GM19025 (cell line): ENCODE data around the gene CFAP97.
"Not testable (repeated sequence)": the region's sequence is repeated elsewhere in the genome, so short reads cannot be mapped to it uniquely, and the experiment has no call there.

Experiments
- ATAC-seq: cut with Tn5 transposase; IDR thresholded peaks from one replicate; pipeline ENCODE4 v1.9.1; 2021; ENCODE audit warnings: mild to moderate bottlenecking, low read depth, moderate library complexity; ENCODE audit not compliant: unreplicated experiment

Gene CFAP97

DNA sequence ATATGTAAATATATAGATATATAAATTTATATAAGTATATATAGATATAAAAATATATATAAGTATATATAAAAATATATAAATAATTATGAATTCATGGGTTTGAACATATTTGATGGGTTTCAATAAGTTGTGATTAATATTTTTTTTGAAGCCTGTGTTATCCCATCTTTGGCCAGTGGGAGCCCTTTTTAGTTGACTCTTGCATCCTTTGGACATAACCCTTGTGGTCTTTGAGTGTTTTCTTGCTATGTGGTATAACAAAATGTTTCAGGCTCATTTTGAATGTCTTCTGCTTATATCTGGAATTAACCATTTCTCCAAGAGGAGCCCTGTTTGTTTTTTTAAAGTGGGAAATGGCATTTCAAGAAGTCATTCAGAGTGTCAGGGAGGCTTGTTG lies 20.8 kb upstream of the CFAP97 start:
- ATAC-seq, result no peak

DNA sequence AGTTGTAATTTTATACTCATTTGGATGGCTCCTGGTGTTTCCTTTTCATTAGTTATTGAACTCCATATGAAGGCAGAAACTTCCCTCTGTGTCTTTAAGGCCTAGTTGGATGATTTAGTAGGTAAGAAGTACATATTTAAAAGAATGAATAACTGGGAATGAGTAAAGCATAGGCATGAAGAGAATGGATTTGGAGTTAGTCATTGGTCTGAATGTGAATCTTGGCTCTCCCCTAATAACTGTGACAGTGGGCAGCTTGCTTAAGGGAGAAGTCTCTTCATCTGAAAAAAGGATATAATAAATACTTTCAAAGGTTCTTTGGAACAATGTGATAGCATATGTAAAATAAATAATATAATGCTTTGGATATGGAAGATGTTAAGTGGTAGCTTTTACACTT lies 18.8 kb upstream of the CFAP97 start:
- no peak for ATAC-seq

DNA sequence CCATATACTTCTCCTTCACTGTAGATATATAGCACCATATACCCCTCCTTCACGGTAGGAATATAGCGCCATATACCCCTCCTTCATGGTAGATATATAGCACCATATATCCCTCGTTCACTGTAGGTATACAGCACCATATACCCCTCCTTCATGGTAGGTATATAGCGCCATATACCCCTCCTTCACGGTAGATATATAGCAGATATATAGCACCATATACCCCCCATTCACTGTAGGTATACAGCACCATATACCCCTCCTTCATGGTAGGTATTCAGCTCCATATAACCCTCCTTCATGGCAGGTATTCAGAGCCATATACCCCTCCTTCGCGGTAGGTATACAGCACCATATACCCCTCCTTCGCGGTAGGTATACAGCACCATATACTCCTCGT lies 18.1 kb upstream of the CFAP97 start:
- ATAC-seq, result no peak

DNA sequence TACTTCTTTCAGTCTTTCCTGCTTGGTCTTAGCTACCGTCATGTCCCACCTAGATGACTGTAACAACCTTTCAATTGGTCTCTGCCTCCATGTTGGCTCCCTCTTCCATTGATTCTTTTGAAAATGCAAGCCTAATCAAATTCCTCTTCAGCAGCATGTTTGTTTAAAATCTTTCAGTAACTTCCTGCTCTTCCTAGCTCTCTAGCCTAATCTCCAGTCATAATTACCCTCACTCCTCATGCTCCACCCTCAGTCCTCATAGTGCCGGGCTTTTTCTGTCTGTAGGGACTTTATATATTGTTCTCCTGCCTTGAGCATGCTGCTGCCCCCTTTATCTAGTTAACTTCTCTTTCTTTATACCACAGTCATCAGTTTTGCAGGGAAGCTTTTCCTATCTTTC lies 17.7 kb upstream of the CFAP97 start:
- no peak for ATAC-seq

DNA sequence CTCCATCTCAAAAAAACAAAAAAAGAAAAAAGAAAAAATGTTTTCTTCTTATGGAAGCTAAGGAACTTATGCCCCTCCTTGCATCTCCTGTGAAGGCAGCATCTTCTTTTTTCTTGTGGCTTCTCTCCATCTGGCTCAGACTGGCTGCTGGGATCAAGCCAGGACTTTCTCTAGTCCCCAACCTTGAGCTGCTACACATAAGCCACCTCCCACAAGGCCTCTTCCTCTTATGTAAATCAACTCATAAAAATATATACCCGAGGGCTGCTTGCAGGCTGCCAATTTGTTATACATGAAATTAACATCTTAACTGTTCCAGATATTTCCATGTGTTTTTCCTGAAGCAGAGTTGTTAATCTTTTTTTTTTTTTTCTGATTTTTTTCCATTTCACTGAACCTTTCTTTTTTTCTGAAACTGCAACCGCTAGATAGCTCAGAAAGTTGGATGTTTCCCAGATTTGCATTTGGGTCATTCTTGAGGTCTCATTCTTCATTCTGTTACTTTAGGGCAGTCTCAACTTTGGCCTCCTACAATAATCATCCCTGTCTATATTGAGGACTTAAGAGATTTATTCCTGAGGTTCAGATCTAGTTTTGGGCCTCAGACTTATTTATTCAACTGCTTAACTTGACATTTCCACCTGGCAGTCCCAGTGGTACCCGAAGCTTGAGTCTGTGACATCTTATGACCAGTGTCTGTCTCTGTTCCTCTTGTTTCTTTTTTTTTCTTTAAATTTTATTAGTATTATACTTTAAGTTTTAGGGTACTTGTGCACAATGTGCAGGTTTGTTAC lies 15.9 kb upstream of the CFAP97 start:
- peak; percentile 78 for ATAC-seq

DNA sequence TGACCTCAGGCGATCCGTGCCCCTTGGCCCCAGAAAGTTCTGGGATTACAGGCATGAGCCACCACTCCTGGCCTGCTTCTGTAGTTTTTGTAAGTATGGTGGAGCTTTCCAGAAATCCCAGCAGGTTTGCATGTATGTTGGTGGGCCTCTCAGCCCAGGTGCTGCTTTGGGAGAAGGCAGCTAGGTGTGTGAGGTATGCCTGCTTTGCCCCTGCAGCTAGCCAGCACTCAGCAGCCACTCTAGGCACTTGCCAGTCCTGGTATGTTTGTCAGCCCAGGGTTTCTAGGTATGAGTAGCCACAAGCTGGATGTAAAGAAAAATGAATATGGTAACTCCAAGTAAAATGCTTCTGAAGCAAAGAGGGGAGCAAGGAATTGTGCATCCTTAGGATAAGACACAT lies 14.5 kb upstream of the CFAP97 start:
- no peak for ATAC-seq

DNA sequence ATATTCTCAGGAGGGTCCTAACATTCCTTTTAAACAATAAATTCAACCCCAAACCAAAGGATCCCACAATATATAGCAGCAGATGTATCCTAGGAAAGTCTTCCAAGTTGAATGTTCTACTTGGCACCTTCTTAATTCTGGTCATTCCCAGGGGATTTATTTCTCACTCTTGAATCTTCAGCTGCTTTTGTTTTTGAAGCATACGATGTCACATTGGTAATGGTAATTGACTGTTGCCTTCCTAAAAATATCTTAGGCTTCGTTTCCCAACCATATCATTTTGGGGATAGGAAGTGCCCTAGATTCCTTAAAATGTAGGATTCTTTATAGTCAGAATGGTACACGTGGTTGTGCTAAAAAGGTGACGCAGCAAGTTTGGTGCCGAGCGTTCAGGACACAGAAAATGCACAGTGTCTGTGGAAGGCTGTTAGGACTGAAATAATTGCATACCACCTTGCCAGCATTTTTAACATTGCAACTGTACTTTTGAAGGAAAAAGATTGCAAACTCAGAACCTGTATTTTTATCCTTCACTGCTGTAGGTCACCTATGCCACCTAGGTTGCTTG lies 13.7 kb upstream of the CFAP97 start:
- ATAC-seq, result no peak

DNA sequence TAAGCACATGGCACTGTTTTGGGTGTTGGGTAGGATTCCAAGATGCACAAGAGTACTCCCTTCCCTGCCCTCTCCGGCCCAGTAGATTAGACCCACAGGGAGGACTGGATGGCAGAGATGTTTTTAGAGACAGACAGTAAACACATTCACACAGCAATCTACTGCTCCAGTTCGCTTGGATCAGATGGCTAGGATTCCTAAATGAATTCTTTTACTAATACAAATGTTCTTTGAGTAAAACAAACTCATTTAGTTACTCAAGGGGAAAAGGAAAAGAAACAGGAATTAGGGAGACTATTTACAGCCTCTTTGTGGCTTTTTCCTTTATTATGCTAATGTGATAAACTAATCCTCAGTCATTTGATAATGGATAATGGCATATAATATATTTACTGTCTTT lies 11.5 kb upstream of the CFAP97 start:
- ATAC-seq, result no peak

DNA sequence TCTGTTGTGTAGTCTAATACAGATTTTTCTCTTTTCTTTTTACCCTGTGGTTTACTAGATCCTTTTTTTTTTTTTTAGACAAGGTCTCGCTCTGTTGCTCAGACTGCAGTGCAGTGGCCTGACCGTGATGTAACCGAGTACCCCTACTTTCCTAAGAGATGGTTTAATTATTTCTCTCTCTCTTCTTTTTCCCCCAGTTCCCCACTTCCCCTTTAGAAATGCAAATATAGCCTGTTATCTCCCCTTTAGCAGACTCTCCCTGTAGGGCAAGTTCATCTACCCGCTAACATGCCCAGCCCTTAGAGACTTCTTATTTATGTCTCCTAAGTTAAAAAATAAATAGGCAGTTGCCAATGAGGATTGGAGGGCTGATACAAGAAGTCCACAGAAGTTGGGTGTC lies 10.1 kb upstream of the CFAP97 start:
- peak; percentile 28 for ATAC-seq

DNA sequence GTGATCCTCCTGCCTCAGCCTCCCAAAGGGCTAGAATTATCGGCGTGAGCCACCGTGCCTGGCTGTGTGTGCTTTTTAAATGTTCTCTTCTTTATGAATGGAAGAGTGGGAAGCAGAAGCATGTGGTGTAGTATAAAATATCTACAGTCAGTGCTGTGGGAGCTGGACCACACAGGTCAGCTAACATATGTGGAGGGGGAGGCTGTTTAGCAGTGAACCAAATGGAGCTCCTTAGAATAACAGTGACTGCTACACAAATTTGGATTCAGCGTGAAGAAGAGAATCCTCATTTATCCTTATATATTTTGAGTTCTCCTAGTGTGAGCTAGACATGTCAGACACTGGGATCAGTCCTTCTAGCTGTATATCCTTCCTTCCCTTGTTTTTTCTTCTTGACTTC lies 8.8 kb upstream of the CFAP97 start:
- no peak for ATAC-seq

DNA sequence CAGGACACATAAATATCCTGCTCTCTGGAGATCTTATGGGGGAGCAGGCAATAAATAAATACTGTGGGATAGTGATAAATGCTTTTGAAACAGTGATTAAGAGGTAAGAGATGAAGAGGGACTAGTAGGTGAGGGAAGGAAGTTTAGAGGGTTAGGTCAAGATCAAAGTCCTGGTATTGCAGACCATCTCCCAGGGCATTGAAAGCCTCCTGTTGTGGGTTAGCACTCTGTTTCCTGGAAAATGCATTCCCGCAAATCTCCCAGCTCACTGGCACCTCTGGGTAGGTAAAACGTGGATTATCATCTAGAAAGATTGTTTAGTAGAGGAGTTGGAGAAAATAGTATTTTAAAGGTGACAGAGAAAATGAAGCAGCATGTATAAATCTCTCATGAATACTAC lies 7.8 kb upstream of the CFAP97 start:
- ATAC-seq, result no peak

DNA sequence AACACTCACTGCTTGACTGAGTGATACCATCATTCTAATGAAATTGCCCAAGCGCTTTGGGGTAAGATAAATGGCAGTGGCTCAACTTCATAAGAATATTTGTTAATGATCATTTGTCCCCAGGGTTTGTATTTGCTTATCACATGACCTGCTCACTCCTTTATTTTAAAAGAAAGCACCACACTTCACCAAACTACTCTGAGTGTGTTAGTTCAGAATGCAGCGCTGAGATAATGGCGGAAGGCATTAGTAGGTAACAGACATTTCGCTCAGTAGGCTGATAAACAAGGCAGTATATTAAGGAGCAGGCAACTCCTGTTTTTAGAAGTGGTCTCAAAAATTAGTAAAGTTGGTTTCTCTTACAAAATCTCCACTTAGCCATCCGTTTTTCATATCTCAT lies 7.2 kb upstream of the CFAP97 start:
- no peak for ATAC-seq

DNA sequence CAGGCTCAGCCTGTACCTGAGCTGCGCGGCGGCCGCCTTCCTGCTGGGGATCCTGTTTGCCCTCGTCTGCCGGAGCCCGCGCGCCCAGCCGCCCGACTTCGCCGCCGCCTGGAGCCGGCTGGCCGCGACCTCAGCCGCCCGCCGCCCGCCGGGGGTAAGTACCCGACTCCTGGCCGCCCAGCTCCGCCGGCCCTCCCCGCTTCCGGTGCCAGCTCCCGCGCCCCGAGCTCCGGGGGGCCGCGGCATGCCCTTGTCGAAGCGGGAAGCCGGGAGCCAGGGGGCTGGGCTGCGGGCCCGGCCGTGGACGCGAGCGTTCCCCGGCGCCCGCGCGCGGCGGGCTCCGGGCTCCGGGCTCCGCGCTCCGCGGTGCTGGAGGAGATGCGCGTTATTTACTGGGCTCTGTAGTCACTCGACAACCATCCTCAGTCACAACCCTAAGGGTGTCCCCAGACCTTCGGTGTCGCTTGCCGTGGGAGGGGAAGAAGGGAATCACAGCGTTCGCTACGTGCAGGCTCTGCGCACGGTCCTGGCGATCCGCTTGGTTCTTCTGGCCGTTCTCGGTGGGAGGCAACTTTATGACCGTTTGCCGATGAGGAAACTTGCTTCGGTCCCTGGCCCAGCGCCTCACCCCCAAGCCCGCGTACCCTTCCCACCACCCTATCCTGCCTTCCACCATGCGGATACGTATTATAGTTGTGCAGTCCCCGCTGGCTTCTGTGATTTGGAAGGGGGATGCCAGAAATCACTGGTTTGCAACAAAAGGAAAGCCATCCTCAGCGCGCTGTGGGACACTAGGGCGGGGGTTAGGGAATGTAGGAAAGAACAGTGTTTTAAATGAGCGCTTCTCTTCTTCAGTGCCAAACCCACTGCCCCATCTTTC lies 6.5 kb upstream of the CFAP97 start:
- peak; percentile 17 for ATAC-seq

DNA sequence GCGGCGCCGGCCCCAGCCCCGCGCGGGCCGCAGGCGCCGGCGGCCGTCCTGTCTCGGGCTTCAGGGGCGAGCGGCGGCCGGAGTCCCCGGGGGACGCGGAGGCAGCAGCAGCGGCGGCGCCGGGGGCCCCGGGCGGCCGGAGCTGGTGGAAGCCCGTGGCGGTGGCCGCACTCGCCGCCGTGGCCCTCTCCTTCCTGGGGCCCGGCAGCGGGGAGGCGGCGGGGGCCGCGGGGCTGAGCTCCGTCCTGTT lies 6.0 kb upstream of the CFAP97 start:
- ATAC-seq, result peak; percentile 19

DNA sequence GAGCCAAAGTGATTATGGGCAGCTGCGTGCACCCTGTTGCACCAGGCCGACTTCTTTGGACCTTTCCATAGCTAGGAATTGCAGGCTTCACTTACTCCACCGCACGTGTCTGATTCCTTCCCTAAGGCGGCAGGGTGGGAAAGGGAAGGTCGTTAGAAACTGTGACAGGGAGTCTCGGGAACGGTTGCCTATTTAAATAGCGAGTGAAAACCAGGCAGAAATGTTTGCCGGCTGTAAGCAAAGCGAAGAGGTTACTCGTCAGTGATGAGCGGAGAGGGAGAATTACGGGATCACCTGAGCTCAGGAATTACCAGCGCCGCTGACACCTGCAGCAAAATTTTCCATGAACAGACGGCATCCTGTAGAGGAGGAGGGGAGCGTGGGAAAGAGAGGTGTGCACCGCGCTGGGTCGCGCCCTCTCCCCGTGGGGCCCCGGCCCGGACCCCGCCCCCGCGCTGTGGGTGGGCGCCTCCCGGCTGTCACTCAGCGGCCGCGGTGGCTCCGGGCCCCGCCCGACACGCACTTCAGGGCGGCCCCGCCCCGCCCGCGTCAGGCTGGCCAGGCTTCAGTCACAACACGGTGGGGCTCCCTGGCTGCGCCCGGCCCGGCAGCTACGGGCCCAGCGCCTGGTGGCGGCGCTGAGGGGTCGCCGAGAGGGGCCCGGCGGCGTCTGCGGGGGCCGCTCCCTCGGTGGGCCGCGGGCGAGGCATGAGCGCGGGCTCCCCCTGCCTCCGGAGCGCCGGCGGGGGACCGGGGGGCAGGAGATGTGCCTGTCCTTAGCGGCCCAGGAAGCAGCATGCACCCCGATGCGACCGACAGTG lies 5.4 kb upstream of the CFAP97 start, which contains the start of gene SNX25:
SNX25 (plus strand) TSS at position 568 of the 821 bp plus-strand sequence; CDS start at position 797, 229 bp downstream.
- ATAC-seq, result peak; percentile 78

DNA sequence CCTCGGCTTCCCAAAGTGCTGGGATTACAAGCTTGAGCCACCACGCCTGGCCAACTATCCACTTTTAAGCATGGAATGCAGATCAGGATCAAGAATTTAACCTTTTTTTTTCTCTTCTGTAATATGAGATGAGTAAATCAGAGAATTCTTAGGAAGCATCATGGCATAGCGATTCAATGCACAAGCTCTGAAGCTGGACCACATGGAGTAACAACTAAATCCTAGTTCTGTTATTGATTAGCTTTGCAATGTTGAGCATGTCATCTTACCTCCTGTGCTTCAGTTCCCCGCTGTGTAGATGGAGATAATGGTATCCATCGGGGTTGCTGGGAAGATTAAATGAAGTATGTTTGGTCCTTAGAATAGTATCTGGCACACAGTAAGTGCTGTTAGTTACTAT lies 3.7 kb upstream of the CFAP97 start:
- ATAC-seq, result no peak

DNA sequence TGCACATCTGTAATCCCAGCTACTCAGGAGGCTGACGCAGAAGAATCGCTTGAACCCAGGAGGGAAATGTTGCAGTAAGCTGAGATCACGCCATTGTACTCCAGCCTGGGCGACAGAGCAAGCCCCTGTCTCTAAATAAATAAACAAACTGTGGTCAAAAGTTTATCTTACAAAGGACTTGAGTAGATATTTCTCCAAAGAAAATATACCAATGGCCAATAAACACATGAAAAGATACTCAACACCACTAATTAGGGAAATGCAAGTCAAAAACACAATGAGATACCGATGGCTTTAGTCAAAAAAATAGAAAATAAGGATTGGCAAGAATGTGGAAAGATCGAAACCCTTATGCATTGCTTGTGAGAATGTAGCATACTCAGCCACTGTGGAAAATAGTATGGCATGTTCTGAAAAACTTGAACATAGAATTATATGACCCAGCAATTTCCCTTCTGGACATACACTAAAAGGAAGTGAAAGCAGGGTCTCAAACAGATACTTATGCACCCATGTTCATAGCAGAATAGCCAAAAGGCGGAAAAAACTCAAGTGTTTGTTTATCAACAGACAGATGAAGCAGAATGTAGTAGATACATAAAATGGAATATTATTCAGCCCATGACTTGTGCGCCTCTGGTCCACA lies 2.0 kb upstream of the CFAP97 start:
- no peak for ATAC-seq

DNA sequence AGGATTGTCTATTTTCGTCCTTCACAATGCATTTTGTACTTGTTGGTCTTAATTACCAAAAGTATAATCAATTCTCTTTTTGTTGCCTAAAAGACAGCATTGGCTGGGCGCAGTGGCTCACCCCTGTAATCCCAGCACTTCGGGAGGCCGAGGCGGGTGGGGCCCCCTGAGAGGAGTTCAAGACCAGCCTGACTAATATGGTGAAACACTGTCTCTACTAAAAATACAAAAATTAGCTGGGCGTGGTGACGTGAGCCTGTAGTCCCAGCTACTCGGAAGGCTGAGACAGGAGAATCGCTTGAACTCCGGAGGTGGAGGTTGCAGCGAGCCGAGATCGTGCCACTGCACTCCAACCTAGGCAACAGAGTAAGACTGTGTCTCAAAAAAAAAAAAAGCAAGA lies 1.3 kb upstream of the CFAP97 start:
- ATAC-seq, result not testable (repeated sequence)

DNA sequence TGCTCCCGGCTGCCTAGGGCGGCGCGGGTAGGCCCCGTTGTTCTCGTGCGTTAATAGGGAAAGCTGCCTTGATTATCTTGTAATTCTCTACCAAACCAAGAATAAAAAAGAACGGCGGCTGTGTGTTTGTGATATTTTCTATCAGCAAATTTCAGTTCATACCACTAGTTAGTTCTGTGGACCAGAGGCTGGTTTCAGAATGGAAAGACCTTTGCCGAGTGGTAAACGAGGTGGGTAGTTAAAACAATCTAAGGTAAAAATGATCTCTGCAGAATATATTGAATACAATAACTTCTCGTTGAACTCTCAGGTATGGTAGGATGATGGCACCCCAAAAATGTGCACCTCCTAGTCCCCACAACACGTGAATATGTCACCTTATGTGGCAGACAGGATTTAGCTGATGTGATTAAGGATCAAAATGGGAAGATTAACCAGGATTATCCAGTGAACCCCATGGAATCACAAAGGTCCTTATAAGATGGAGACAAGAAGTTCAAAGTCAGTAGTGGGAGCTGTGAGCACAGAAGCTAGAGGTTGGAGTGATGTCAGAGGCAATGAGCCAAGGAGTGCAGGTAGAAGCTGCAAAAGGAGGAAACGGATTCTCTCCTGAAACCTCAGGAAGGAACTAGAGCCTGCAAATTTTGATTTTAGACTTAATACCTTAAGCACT lies 574 bp upstream of the CFAP97 start:
- no peak for ATAC-seq

DNA sequence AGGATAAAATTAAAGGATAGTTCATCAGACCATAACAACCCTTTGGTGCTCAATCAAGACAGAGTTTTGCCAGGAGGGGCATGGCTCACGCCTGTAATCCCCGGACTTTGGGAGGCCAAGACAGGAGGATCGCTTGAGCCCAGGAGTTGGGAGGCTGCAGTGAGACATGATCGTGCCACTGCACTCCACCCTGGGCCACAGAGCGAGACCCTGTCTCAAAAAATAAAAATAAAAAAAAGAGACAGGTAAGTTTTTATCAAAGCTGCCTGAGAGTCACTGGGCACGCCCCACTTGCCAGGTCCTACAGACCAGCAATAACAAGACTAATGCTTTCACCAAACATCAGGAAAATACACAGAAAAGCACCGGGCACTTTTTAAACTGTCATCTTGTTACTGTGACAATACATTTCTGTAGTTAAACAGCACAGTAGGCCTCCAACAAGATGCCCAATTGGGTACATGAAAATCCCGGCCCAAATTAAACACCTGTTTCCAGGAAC lies 765 bp downstream of the CFAP97 start:
- ATAC-seq, result peak; percentile 1
